HG03095 (cell line): Measurements from ENCODE around the gene INPP5J.
"Not testable (repeated sequence)": the region's sequence is repeated elsewhere in the genome, so short reads cannot be mapped to it uniquely, and the experiment has no call there.

Experiments
- ATAC-seq: cut with Tn5 transposase; IDR thresholded peaks from one replicate; pipeline ENCODE4 v1.9.1; 2021; ENCODE audit warnings: moderate library complexity; ENCODE audit not compliant: unreplicated experiment

INPP5J gene

GRCh38 chr22:31122532-31123291 lies at the start of gene INPP5J:
TSS of gene INPP5J (plus strand) at chr22:31122966. CDS start at chr22:31123015, 49 bp downstream.
- no peak for ATAC-seq

GRCh38 chr22:31073125-31073524 lies 49.6 kb upstream of the INPP5J start:
- ATAC-seq, result not testable (repeated sequence)

GRCh38 chr22:31073545-31074145 lies 49.1 kb upstream of the INPP5J start:
- ATAC-seq, result not testable (repeated sequence)

GRCh38 chr22:31075961-31076360 lies 46.8 kb upstream of the INPP5J start:
- no peak for ATAC-seq

- ATAC-seq, result no peak
Observed at GRCh38 chr22:31077681-31078080, 45.1 kb upstream of the INPP5J start.

GRCh38 chr22:31078389-31078788 lies 44.4 kb upstream of the INPP5J start:
- ATAC-seq, result not testable (repeated sequence)

- ATAC-seq, result no peak
Observed at GRCh38 chr22:31079095-31079642, 43.6 kb upstream of the INPP5J start.

GRCh38 chr22:31080164-31080847 lies 42.5 kb upstream of the INPP5J start:
- no peak for ATAC-seq

GRCh38 chr22:31080848-31081649 lies 41.7 kb upstream of the INPP5J start, which contains the start of gene SMTN:
TSS of gene SMTN (plus strand) at chr22:31081318. CDS start at chr22:31083259, 1,941 bp downstream.
- peak; percentile 49 for ATAC-seq

GRCh38 chr22:31081963-31082605 lies 40.7 kb upstream of the INPP5J start:
- ATAC-seq, result no peak

GRCh38 chr22:31082606-31083376 lies 40.0 kb upstream of the INPP5J start:
- ATAC-seq, result no peak

- no peak for ATAC-seq
Observed at GRCh38 chr22:31083377-31083768, 39.4 kb upstream of the INPP5J start.

GRCh38 chr22:31083923-31084810 lies 38.6 kb upstream of the INPP5J start:
- ATAC-seq, result no peak

- peak; percentile 56 for ATAC-seq
Observed at GRCh38 chr22:31084811-31085492, 37.8 kb upstream of the INPP5J start.

- no peak for ATAC-seq
Observed at GRCh38 chr22:31085493-31085824, 37.3 kb upstream of the INPP5J start.

GRCh38 chr22:31085928-31086327 lies 36.8 kb upstream of the INPP5J start:
- ATAC-seq, result no peak

GRCh38 chr22:31086703-31087330 lies 35.9 kb upstream of the INPP5J start:
- ATAC-seq, result no peak
